Head of caudate nucleus (tissue), 42 donors: Measurements from ENCODE around the gene ZNF182.
"Not testable (repeated sequence)": the region's sequence is repeated elsewhere in the genome, so short reads cannot be mapped to it uniquely, and the experiment has no call there.

Experiments
- DNase-seq, 42 donors: peaks; one replicate each; pipeline versions ENCODE4 v3.0.0 to v3.0.0-alpha.2; 2020 to 2021; ENCODE audit warnings: mixed read lengths in 7 of 42
- intact Hi-C: fragments of 100-400 bp; cut with DNase I; formaldehyde crosslinking; loops from one replicate; pipeline ENCODE4 v1.15.0; 2022

The ZNF182 gene

GRCh38 chrX:47936224-47936939, 67.4 kb downstream of the ZNF182 start:
- intact Hi-C loops = no loop called here
- DNase-seq = peak in 40 of 42 donors; percentile 2 to 63 (median 30)

- no peak for DNase-seq
- intact Hi-C loops = no loop called here
Observed at GRCh38 chrX:47933946-47934345, 69.8 kb downstream of the ZNF182 start.

- DNase-seq, intact Hi-C loops: not testable (repeated sequence)
Observed at GRCh38 chrX:47931970-47932369, 71.8 kb downstream of the ZNF182 start.

GRCh38 chrX:47927212-47927611, 76.6 kb downstream of the ZNF182 start:
- intact Hi-C loops = no loop called here
- no peak for DNase-seq
